H1 (cell line): ENCODE measurements around the gene PAX3. TPM values are rescaled to one million over a fixed set of nuclear protein-coding genes. Genes with fewer than 3 reads are reported as not detected.

ENCODE experiments used
- CHD7 ChIP-seq: fragments of 300-600 bp; sonication (generic); IDR thresholded peaks from 2 replicates; pipeline ENCODE4 v1.7.1; 2012; ENCODE audit warnings: low read length, moderate library complexity, mild to moderate bottlenecking, inconsistent platforms; ENCODE audit not compliant: insufficient replicate concordance
- CTBP2 ChIP-seq: IDR thresholded peaks from 2 replicates; pipeline ENCODE4 v1.7.0; 2011; ENCODE audit warnings: borderline replicate concordance, mild to moderate bottlenecking, moderate library complexity, mixed read lengths, low read length; ENCODE audit not compliant: insufficient read depth, insufficient read length
- FOSL1 ChIP-seq: IDR thresholded peaks from 2 replicates; pipeline ENCODE4 v1.6.1; 2011; ENCODE audit warnings: mild to moderate bottlenecking, low read depth, low read length, moderate library complexity; ENCODE audit not compliant: insufficient read depth
- KDM5A ChIP-seq: fragments of 200-600 bp; IDR thresholded peaks from 2 replicates; pipeline ENCODE4 v1.7.1; 2012; ENCODE audit warnings: mild to moderate bottlenecking, low read length, inconsistent platforms, mixed read lengths
- MAX ChIP-seq: IDR thresholded peaks from 2 replicates; pipeline ENCODE4 v1.6.1; 2012; ENCODE audit warnings: inconsistent platforms
- POLR2AphosphoS5 ChIP-seq: IDR thresholded peaks from 2 replicates; pipeline ENCODE4 v1.6.1; 2011; ENCODE audit warnings: low read depth, low read length
- SP4 ChIP-seq: IDR thresholded peaks from 2 replicates; pipeline ENCODE4 v1.6.1; 2012; ENCODE audit warnings: low read length, inconsistent platforms
- TBP ChIP-seq: IDR thresholded peaks from 2 replicates; pipeline ENCODE4 v1.6.1; 2011; ENCODE audit warnings: low read depth, low read length, improper control_type of control experiment
- polyA plus RNA-seq, 7 experiments: library from polyadenylated mRNA; depleted of rRNA in 3 of 7; stranded (reverse) in 5 of 7; unstranded in 2 of 7; fragments of >200 nt in 5 of 7; fragments of 200-250 nt in 2 of 7; gene quantifications; 1 replicate in 5 of 7; 2 replicates in 1 of 7; 4 replicates in 1 of 7; pipeline versions ENCODE4 v1.2.1 to v1.2.3, GENCODE V29; 2011 to 2013; ENCODE audit warnings: missing spikeins in 2 of 7, mixed read lengths in 2 of 7
- total RNA-seq: library from RNA; stranded (reverse); fragmentation: NEBNext Ultra II Directional; extraction: Animal tissue kit (Norgen Biotek cat#: 25700); gene quantifications from 2 replicates; pipeline ENCODE4 v1.2.1, GENCODE V29; 2021

Gene PAX3
- total and polyA plus RNA-seq, 2 of the 8 experiments (the other 6 are each of a cell fraction or from before 2014, with no cell fraction given), result 0.33 TPM; not detected in 1

GRCh38 chr2:222271854-222272253 lies 26.9 kb downstream of the PAX3 start (continued):
- TF ChIP-seq CHD7 (no peak), SP4 (no peak), TBP (no peak), MAX (no peak), POLR2AphosphoS5 (no peak), FOSL1 (no peak), CTBP2 (no peak), KDM5A (no peak)
